ENCODE data around the gene CDK7.

CDK7 gene

DNA sequence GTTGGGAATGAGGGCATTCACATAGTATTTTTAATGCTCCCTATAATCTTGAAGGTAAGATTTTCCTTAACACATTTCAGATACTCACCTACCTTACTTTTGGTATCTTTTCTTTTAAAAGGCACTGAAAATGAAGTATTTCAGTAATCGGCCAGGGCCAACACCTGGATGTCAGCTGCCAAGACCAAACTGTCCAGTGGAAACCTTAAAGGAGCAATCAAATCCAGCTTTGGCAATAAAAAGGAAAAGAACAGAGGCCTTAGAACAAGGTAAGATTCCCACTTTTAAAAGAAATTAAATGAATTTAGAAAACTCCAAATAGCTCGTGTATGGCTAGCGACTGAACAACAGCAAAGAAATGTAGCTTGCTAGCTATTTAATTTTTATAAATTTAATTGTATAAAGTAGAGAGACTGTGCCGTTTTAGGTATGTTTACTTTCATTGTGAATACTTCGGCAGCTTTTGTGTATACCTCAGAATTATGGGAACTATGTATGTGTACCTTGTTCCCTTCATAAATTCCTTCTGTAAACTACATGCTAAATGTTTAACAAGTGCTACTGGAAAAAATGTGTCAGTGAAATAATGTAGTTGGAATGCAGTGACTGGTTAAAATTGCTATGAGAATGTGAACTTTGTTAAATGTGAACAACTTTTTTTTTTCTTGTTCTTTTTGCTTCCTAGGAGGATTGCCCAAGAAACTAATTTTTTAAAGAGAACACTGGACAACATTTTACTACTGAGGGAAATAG lies 41.9 kb downstream of the CDK7 start:
- no peak overlapping the region for H3K4me3 ChIP-seq (ENCODE audit: low read depth, low read length)
- DNase-seq (ENCODE audit: low read depth): peak; percentile 87
- TF ChIP-seq, protein P1, sequence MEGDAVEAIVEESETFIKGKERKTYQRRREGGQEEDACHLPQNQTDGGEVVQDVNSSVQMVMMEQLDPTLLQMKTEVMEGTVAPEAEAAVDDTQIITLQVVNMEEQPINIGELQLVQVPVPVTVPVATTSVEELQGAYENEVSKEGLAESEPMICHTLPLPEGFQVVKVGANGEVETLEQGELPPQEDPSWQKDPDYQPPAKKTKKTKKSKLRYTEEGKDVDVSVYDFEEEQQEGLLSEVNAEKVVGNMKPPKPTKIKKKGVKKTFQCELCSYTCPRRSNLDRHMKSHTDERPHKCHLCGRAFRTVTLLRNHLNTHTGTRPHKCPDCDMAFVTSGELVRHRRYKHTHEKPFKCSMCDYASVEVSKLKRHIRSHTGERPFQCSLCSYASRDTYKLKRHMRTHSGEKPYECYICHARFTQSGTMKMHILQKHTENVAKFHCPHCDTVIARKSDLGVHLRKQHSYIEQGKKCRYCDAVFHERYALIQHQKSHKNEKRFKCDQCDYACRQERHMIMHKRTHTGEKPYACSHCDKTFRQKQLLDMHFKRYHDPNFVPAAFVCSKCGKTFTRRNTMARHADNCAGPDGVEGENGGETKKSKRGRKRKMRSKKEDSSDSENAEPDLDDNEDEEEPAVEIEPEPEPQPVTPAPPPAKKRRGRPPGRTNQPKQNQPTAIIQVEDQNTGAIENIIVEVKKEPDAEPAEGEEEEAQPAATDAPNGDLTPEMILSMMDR (conservative IDR thresholded peaks at IDR 0.05; ENCODE audit: low read depth, low read length): no peak

DNA sequence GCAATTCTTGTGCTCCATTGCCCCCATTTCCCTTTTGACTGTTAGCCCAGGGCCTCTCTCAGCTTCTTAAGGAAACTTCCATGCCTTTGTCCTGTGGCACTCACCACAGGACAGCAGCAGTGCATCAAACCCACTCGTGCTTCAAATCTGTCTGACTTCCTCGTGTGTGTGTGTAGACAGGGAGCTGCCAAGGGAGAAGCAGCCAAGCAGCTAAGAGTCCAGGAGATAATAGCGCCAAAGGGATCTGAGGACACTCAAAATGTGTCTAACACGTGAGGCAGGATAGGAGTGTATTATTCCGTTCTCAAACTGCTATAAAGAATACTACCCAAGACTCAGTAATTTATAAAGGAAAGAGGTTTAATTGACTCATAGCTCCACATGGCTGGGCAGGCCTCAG lies 44.8 kb downstream of the CDK7 start:
- DNase-seq (ENCODE audit: low read depth): no peak
- H3K4me3 ChIP-seq (ENCODE audit: low read depth, low read length): no peak overlapping the region
- TF ChIP-seq, protein P1 (conservative IDR thresholded peaks at IDR 0.05; ENCODE audit: low read depth, low read length): no peak

DNA sequence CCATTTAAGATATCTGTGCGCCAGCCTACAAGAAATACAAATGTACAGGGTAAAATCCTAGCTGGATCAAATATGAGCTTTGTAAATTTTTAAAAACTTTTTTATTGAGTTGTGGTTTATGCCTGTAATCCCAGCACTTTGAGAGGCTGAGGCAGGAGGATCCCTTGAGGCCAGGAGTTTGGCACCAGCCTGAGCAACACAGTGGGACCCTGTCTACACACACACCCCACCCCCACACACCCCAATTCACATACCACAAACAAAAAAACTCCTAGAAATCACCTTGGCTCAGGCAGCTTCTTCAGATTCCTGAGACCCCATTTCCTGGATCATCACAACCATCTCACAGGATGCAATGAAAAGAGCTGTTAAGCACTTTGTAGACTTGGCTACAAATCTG lies 46.4 kb downstream of the CDK7 start:
- no peak for DNase-seq (ENCODE audit: low read depth)
- TF ChIP-seq, protein P1 (conservative IDR thresholded peaks at IDR 0.05; ENCODE audit: low read depth, low read length): no peak
- no peak overlapping the region for H3K4me3 ChIP-seq (ENCODE audit: low read depth, low read length)

DNA sequence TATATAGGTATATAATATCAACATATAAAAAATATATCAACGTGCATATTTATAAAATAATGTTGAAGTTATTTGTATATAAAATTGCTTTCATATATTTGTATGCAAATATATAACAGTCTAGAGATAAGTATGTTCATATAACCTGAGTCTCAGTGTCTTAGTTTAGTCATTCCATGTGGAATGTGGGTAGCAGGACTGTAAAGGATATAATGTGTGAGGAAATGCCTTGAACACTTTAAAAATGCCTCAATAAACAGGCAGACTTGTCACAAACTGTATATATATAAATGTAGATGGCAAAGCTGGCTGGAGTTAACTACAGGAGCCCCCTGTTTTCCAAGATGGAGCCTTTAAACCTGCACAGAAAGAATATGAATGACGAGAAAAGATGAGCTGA lies 49.5 kb downstream of the CDK7 start:
- TF ChIP-seq, protein P1 (conservative IDR thresholded peaks at IDR 0.05; ENCODE audit: low read depth, low read length): no peak
- peak; percentile 31 for DNase-seq (ENCODE audit: low read depth)
- H3K4me3 ChIP-seq (ENCODE audit: low read depth, low read length): no peak overlapping the region

DNA sequence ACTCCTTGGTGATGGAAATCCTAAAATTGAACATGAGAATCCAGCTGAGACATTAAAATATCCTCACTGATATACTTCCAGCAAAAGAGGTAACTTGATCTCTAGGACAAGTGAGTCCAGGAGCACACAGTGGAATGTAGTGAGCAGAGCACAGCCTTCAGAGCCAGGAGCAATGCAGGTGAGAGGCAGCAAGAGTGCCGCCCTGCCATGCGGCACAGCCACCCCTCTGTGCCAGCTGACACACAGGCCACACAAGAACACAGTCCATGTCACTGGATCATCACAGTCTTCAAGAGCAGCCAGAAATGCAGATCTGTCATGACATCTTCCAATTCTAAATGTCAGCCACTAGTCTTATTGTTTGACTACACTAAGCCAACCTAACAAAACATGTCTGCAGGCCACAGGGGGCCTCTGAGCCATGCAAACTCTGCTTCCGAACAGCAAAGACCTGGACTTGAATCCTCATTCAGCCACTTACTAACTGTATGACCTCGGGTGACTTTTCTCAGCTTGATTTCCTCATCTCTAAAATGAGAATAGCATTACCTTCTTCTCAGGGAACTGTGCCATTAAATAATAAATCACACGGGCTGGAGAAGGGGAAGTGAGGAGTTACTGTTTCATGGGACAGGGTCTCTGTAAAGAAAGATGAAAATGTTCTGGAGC lies 50.9 kb downstream of the CDK7 start:
- peak; percentile 85 for DNase-seq (ENCODE audit: low read depth)
- H3K4me3 ChIP-seq (ENCODE audit: low read depth, low read length): no peak overlapping the region
- TF ChIP-seq, protein P1 (conservative IDR thresholded peaks at IDR 0.05; ENCODE audit: low read depth, low read length): peak; percentile 5

DNA sequence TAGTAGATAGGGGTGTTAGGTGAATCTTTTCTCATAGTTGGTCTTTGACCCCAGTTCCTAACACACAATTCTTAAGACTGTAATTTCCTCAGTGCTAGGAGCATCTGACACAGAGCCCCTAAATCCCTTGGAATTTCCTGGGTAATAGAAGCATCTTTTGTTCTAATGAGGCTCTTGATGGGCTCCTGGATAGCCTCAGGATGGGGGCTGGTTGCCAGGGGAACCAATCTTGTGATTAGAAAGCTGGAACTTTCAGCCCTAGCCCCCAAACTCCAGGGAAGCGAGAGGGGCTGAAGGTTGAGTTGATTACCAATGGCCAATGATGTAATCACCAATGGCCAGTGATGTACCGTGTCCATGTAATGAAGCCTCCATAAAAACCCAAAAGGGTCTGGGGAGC lies 53.4 kb downstream of the CDK7 start:
- TF ChIP-seq, protein P1 (conservative IDR thresholded peaks at IDR 0.05; ENCODE audit: low read depth, low read length): no peak
- DNase-seq (ENCODE audit: low read depth): no peak
- no peak overlapping the region for H3K4me3 ChIP-seq (ENCODE audit: low read depth, low read length)

DNA sequence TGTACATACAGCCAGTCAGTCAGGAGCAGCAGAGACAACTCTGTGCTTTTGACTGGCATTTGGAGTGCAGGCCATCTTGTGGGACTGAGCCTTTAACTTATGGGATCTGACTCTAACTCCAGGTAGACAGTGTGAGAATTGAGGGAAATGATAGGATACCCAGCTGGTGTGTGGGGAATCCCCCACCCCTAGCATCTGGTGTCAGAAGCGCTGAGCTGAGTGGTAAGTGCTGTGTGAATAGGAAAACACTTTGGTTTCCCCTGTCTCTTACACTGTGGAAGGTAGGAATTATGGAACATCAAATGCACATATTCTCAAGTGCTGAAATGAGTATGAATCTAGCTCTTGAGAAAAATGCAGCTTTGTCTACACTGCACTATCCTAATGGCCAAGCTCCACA lies 54.0 kb downstream of the CDK7 start:
- no peak for DNase-seq (ENCODE audit: low read depth)
- TF ChIP-seq, protein P1 (conservative IDR thresholded peaks at IDR 0.05; ENCODE audit: low read depth, low read length): no peak
- no peak overlapping the region for H3K4me3 ChIP-seq (ENCODE audit: low read depth, low read length)

Data from choroid plexus epithelial cell (primary cell).